DLD1 (cell line): ENCODE data around the gene TBPL1.

Experiments
- in situ Hi-C: cut with HindIII; loops from 2 replicates; pipeline ENCODE4 v1.10.0; 2017; ENCODE audit warnings: low sequenced_read_pairs

TBPL1 gene

GRCh38 chr6:134002821-134003220, 49.8 kb downstream of the TBPL1 start:
- in situ Hi-C loops: no loop called here

DNA sequence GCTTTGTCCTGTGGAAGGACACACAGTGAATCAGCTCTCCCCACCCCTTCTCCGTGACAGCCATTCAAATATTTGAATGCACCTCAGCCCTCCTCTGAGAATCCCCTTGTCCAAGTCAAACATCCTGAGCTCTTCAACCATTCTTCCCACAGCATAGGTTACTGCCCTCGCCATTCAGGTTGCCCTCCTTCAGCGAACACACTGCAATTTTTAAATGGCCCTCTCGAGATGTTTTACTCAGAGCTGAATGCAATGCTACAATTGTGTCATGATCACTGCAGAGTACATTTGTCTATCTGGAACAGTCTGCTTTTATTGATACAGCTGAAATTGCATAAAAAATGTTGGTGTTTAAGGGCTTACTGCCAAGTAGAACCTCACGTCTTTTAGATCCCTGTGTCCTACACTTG, 50.5 kb downstream of the TBPL1 start:
- in situ Hi-C loops: no loop called here

GRCh38 chr6:134004714-134005113, 51.7 kb downstream of the TBPL1 start:
- in situ Hi-C loops: no loop called here

GRCh38 chr6:134005800-134006199, 52.8 kb downstream of the TBPL1 start:
- in situ Hi-C loops: no loop called here

DNA sequence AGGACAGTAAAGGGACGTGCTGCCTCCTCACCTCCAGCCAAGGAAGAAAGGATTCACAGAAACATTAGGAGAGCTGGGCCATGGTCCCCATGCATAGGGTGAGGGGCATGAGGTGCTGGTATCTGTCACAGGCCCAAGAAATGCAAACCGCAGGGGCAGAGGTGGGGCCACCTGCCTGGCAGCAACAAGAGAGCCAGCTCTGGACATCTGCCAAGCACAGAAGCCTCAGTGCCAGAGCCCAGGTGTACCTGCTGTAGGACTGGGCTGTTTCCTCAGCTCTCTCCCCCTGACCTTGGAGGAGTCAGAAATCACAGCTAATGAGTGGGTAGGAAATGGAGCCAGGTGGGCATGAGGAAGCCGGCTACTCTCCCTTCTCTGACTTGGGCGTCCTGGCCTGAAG, 54.1 kb downstream of the TBPL1 start:
- in situ Hi-C loops: no loop called here

GRCh38 chr6:134009876-134010275, 56.9 kb downstream of the TBPL1 start:
- in situ Hi-C loops: no loop called here

DNA sequence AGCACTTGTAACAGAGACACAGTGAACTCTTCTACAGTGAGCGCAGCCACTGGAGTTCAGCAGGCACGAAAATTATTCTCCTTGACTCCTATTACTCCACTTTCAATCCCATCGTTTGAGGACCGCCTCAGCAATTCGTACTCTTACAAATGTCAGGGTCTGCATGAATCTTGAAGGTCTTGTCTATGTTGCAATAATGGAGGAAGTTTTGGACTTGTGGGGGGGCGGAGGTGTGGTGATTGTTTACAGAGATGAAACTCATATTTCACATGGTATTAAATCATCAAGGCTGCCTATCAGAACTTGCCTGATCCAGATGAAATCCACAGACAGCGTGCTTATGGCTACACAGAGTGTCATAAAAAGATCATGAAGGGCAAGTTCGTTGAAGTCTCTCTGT, 57.4 kb downstream of the TBPL1 start:
- in situ Hi-C loops: no loop called here

DNA sequence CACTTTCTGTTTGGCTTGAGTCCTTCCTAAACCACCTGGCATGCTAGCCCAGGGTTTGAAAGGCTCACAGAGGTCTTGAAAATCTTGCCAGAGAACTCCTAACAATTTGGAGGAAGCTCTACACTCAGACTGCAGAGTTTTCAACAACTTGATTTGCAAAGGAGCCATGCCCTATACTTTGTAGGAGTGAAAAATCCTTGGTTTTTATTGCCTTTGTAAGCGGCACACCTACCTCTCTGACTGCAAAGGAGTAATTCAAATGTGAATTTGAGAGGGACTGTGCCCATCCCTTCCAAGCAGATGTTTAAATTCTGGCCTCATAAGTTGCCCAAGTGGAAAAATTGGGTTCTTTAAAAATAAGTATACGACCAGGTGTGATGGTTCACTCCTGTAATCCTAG, 58.0 kb downstream of the TBPL1 start:
- in situ Hi-C loops: no loop called here

GRCh38 chr6:134014588-134015137, 61.6 kb downstream of the TBPL1 start:
- in situ Hi-C loops: no loop called here

DNA sequence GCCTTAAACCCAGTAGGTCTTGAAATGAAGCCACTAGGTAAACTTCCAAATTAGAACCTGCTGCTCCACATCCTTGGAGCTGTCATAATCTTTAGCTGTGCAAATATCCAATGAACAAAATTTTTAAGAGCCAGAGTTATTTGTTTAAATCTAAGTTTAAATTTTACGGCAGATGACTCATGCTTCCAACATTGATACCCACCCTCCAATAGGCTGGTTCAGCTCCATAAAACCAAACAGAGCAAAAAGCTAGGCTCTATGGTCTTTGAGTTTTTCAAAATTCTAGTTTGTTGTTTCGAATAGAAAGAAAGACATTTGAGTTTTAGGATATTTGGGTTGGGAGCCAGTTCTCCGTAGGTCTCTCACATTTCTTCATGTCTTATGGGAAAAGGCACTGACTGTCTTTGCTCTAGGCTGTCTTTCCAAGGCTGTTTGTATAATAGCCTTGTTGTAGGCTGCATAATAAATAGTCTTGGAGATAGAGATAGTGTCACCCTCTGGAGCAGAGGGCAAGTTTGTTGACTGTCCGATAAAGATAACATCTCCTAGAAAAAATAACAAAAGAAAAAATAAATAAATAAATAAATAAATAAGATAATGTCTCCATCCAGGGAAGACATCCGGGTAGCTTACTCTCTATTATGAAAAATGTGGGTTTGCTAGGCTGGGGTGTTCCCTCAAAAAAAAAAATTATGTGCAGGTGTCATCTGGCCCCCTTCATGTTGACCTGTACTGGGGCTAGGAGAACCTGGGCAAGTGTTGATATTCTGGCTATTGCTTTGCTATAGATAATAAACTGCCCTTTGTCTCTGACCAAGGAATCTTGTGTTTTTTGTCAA, 62.9 kb downstream of the TBPL1 start:
- in situ Hi-C loops: no loop called here

DNA sequence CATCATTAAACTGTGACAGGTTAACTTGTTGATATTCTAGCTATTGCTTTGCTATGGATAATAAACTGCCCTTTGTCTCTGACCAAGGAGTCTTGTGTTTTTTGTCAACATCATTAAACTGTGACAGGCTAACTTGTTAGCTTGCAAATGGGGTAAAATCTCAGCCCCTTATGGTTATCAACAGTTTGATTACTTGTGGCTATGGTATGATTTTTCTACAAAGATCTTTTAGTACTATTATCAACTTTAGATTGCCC, 63.5 kb downstream of the TBPL1 start:
- in situ Hi-C loops: no loop called here

DNA sequence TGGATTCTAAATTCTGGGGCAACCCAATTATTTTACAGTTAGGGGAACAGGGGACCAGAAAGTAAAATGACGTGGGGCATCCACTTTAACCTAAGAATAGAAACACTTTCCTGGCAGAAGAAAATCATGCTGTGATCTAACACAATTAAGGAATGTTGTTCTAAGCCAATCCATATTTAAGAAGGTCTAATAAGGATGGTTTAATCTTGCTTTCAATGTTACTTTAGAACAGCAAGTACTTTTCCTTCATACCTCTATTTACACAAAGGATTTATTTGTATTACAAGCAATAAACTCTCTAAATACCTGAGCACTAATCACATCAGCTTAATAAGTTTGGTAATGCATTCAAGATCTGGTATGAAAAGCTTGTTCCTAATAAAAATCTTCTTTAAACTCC, 67.0 kb downstream of the TBPL1 start:
- in situ Hi-C loops: no loop called here

GRCh38 chr6:134020543-134020942, 67.5 kb downstream of the TBPL1 start:
- in situ Hi-C loops: no loop called here

DNA sequence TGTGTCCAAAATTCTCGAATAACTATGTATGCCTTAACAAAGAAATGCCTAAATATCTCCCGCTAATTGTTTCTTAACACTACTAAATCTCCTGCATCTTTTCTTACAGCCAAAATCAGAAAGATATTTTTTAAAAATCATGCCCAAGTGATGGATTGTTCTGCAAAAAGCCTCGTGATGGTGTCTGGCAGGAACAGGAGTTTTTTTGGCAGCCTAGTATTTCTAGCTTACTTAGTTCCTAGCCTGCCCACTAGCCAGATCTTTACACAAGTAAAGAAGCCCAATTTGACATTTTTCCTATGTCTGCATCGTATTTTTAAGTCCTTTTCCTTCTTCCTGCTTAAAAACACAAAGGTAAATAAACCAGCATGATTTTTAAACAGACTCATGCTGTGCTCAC, 67.9 kb downstream of the TBPL1 start:
- in situ Hi-C loops: no loop called here

- in situ Hi-C loops: no loop called here
Measured at GRCh38 chr6:134021396-134022122, 68.5 kb downstream of the TBPL1 start.

- in situ Hi-C loops: no loop called here
Measured at GRCh38 chr6:134022650-134023049, 69.6 kb downstream of the TBPL1 start.

DNA sequence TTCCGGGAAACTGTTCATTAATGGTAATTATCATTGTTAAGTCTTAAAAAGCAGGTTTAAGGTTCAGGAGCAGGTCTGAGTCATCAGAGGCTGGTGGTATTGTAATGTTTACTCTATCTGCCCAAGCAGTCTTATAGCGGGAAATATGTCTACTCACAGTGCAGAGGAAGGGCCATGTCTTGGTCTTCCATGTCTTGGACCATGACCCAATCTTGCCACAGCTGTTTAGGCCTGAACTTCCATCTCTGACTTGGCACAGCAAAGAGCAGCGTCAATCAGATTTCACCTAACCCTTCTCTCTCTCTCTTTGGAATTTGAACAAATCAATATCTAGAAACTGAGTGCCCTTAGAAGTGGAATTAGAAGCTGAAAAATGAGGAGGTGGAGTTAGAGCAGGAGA, 73.6 kb downstream of the TBPL1 start:
- in situ Hi-C loops: no loop called here

DNA sequence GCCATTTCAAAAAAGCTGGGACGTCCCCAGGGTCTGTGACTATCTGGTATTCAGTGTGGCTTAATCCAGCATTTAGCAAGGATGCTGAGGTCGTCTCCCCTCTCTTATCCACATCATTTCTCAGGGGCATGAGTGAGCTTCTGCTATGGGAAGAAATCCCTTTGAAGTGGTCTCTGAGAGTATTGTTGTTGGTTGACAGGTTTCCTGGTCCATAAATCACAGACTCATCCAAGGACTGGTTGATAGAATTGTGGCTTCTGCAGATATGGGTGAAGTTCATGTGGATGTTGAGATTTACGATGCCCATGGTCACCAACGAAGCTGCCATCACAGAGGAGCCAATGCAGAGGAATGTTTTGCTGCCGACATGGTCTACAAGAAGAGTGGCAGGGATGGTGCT, 75.4 kb downstream of the TBPL1 start:
- in situ Hi-C loops: no loop called here

DNA sequence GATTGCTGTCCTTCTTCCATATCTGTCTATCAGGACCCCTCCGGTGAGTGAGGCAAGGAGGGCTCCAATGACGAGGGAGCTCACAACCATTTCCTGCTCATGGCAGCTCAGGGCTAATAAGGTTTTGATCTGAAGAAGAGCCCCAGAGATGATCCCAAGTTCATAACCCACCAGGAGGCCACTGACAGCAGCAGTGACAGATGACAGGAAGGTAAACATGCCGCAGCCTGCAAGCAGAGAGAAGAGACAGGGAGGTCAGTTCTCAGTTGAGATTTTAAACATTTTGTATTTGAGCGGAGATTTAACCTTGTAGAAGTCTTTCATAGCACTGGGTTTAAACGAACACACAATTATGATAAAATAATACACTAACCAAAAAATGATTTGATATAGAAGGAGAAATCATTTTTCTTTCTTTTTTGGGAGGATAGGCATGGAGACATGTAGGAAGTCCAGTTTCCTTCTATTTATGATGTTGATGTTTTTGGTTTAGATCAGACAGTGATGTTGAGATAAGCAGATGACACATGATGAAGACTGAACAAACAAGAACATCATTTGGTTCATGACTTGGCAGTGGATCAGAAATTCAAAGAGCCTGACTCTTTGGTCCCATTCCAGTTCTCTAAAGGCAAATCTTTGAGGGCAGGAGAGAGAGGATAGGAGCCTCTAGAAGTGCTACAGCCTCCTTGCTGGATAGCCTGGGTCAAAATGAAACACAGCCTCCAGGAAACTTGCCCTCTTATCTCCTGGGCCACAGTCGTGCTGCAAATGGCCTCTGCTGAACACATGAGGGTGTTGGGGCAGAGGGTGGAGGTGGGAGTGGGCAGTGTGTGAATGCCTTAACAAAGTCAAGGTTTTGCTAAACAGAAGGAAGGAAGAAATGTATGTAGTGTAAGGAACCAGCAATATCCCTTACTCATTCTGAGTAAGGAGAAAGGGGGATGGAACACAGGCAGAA, 76.8 kb downstream of the TBPL1 start:
- in situ Hi-C loops: no loop called here

DNA sequence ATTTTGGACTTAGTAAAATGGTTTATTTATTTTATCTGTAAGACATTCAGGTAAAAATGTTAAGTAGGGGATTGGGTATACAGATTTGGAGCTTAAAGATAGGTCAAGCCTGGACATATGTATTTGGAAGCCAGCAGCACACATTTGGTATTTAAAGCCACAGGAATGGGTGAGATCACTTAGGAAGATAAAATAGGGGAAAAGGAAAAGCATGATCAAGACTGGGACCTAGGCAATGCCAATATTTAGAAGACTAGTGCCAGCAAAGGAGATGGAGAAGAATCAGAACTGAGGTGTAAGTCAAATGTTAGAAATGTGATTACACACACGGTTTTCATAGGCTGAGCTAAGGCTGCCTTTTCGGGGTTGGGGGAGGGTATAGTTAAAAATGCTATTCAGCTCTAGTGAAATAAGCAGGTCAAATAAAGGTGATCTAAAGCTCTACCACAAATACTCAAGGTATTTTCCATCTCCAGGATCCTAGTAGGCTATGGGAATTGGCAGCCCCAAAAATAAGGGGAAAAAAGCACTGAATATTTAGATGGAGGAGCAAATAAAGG, 78.8 kb downstream of the TBPL1 start:
- in situ Hi-C loops: no loop called here

DNA sequence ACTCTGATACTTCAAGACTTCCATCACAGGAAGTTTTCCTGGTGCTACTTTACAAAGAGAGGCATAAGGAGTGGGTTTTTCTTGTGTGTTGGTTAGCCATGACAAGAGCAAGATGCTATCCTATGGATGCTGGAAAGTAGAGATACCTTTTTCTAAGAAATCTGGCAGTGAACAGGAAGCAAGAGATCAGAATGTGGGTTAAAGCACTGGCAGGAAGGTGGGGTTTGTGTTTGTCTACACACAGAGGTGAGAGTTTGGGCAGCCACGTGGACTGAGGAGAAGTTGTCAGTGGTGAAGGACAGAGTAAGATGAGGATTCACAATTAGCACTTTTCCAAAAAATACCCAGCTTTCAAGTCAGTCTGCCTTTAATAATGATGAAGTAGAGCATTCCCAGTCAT, 81.5 kb downstream of the TBPL1 start:
- in situ Hi-C loops: no loop called here
